Adrenal gland (tissue), 12 donors: Measurements from ENCODE around the gene PKP3. TPM values are rescaled to one million over a fixed set of nuclear protein-coding genes. Genes with fewer than 3 reads are reported as not detected.
"Not testable (repeated sequence)": the region's sequence is repeated elsewhere in the genome, so short reads cannot be mapped to it uniquely, and the experiment has no call there.

ENCODE experiments used
- DNase-seq, 7 donors: peaks; one replicate each; pipeline ENCODE4 v3.0.0-alpha.2; 2019 to 2020
- H3K27ac ChIP-seq, 5 donors: fragments of 200-600 bp; sonication (generic) in 4 of 5; 1 replicate in 3 of 5; 2 replicates in 2 of 5; pipeline versions ENCODE4 v1.5.1 to v1.8.0; 2016 to 2020; ENCODE audit warnings: mild to moderate bottlenecking in 1 of 5
- H3K27me3 ChIP-seq: fragments of 200-600 bp; 2 replicates; pipeline ENCODE4 v1.8.0; 2021
- H3K36me3 ChIP-seq, 2 donors: fragments of 200-600 bp; replicated peaks in 1 of 2; 1 replicate in 1 of 2; 2 replicates in 1 of 2; pipeline versions ENCODE4 v1.5.1 to v1.8.0; 2018 to 2022
- H3K4me1 ChIP-seq, 2 donors: fragments of 200-600 bp; replicated peaks in 1 of 2; 1 replicate in 1 of 2; 2 replicates in 1 of 2; pipeline versions ENCODE4 v1.5.1 to v1.8.0; 2018 to 2021
- H3K4me3 ChIP-seq, 4 donors: fragments of 200-600 bp; sonication (generic) in 3 of 4; one replicate each; pipeline ENCODE4 v1.5.1; 2016 to 2018
- H3K9me3 ChIP-seq, 3 donors: fragments of 200-600 bp; sonication (generic) in 1 of 3; replicated peaks in 1 of 3; 1 replicate in 2 of 3; 2 replicates in 1 of 3; pipeline versions ENCODE4 v1.5.1 to v1.8.0; 2016 to 2021
- POLR2A ChIP-seq, 2 donors: fragments of 450-650 bp; IDR thresholded peaks; one replicate each; pipeline ENCODE4 v1.6.1; 2017; ENCODE audit warnings: antibody characterized with exemption in 2 of 2, mild to moderate bottlenecking in 2 of 2, moderate library complexity in 1 of 2
- WGBS, 4 donors: extraction: QIAGEN DNeasy Blood & Tissue Kit in 2 of 4; methylation state at CpG; one replicate each; pipeline versions ENCODE4 v1.1.5 to v1.1.7; 2013 to 2017; 5-methylcytosine and 5-hydroxymethylcytosine counted together
- intact Hi-C, 2 donors: fragments of 100-400 bp; cut with DNase I; formaldehyde crosslinking; loops; one replicate each; pipeline versions ENCODE4 v1.14.1 to v1.15.0; 2022 to 2023
- polyA plus RNA-seq, 3 donors: library from polyadenylated mRNA; stranded (reverse); fragments of 200-250 nt in 2 of 3; fragments of 350-450 nt in 1 of 3; fragmentation: Illumina TruSeq in 1 of 3; extraction: RNeasy Lipid Tissue Mini Kit (QIAGEN cat#74804) in 1 of 3; gene quantifications; one replicate each; pipeline ENCODE4 v1.2.3, GENCODE V29; 2013 to 2014
- total RNA-seq, 9 donors: library from RNA; depleted of rRNA in 4 of 9; stranded (reverse); fragments of >200 nt in 4 of 9; fragments of 120-200 nt in 1 of 9; fragmentation: NEBNext Ultra II Directional in 1 of 9; extraction: Animal tissue kit (Norgen Biotek cat#: 25700) in 1 of 9; gene quantifications; one replicate each; pipeline versions ENCODE4 v1.1.0 to v1.2.4, GENCODE V29; 2013 to 2023
- TF ChIP-seq, protein P1 (sequence below), 6 experiments: fragments of 450-650 bp in 4 of 6; fragments of 200-600 bp in 2 of 6; sonication (generic) in 1 of 6; IDR thresholded peaks; 1 replicate in 5 of 6; 2 replicates in 1 of 6; pipeline versions ENCODE4 v1.5.1 to v1.8.0; 2016 to 2021; ENCODE audit warnings: antibody characterized with exemption in 6 of 6, mild to moderate bottlenecking in 2 of 6, moderate library complexity in 1 of 6
- donor health status: healthy with polysubstance abuse.
- donor health status: Bipolar disorder and iron deficiency.
- donor health status: DM: yes; HTN: yes; CAD: no.
- donor health status: DM: no; HTN: no; CAD: no.
- donor health status: DM: no; HTN: no; CAD: no.
- donor health status: DM: yes; HTN: yes; CAD: no.

Gene PKP3
- total and polyA plus RNA-seq, 12 donors, result 0.37 to 0.65 (median 0.55) TPM; not detected in 8

DNA sequence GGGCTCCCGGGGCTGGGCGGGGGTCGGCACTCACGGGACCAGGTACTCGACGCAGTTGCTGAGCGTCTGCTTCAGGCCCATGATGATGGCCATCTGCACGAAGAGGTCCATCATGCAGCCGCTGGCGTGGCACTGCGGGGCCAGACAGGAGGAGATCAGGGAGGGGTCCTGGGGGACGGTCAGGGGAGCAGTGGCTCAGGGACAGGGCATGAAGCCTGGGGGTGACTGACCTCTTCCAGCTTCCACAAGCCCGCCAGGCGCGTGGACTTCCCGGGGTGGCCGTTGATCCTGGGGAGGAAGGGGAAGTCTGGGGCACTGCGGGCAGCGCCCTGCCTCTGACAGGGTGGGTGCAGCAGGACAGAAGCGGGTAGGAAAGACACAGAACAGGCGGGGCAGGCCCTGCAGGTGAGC is 26.9 kb downstream of the PKP3 start:
- no peak overlapping the region for H3K4me3 ChIP-seq
- peak in 1 of 7 donors; percentile 7 for DNase-seq
- intact Hi-C loops, result no loop called here
- H3K9me3 ChIP-seq, result no peaks in the 10 kb centered on the region
- no peaks in the 10 kb centered on the region for H3K36me3 ChIP-seq
- no peaks in the 10 kb centered on the region for H3K4me1 ChIP-seq
- WGBS, 4 donors, result 85 to 95% (median 93%) methylated on average over 8 to 21 of the region's 21 CpGs
- no peak for TF ChIP-seq POLR2A (IDR thresholded peaks at IDR 0.05)
- TF ChIP-seq, protein P1, sequence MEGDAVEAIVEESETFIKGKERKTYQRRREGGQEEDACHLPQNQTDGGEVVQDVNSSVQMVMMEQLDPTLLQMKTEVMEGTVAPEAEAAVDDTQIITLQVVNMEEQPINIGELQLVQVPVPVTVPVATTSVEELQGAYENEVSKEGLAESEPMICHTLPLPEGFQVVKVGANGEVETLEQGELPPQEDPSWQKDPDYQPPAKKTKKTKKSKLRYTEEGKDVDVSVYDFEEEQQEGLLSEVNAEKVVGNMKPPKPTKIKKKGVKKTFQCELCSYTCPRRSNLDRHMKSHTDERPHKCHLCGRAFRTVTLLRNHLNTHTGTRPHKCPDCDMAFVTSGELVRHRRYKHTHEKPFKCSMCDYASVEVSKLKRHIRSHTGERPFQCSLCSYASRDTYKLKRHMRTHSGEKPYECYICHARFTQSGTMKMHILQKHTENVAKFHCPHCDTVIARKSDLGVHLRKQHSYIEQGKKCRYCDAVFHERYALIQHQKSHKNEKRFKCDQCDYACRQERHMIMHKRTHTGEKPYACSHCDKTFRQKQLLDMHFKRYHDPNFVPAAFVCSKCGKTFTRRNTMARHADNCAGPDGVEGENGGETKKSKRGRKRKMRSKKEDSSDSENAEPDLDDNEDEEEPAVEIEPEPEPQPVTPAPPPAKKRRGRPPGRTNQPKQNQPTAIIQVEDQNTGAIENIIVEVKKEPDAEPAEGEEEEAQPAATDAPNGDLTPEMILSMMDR (IDR thresholded peaks at IDR 0.05), result no peak
- peaks cover 41% of the 10 kb centered on the region for H3K27me3 ChIP-seq
- no peak overlapping the region for H3K27ac ChIP-seq

DNA sequence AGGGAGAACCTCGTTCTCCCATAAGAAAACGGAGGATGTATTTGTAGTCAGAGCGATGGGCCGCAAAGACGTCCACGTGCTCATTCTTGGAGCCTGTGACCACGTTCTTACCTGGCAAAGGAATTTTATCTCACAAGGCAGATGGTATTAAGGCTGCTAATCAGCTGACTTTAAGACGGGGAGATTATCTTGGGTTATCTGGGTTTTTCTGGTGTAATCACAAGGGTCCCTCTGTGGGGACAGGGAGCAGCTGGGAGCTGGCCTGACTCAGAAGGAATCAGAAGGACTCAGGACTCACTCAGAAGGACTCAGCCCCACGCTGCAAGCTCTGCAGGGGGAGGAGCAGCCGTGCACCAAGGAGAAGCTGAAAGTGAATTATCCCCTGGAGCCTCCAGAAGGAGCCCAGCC is 28.2 kb downstream of the PKP3 start:
- WGBS, 4 donors, result 77 to 86% (median 83%) methylated on average over 8 to 10 of the region's 10 CpGs
- intact Hi-C loops, result no loop called here
- peak in 1 of 7 donors; percentile 3 for DNase-seq
- Histone ChIP-seq H3K4me3 (no peak overlapping the region), H3K4me1 (no peaks in the 10 kb centered on the region), H3K36me3 (no peaks in the 10 kb centered on the region), H3K9me3 (no peaks in the 10 kb centered on the region), H3K27ac (no peak overlapping the region), H3K27me3 (peaks cover 27% of the 10 kb centered on the region)
- TF ChIP-seq, protein P1 (IDR thresholded peaks at IDR 0.05), result no peak
- no peak for TF ChIP-seq POLR2A (IDR thresholded peaks at IDR 0.05)

DNA sequence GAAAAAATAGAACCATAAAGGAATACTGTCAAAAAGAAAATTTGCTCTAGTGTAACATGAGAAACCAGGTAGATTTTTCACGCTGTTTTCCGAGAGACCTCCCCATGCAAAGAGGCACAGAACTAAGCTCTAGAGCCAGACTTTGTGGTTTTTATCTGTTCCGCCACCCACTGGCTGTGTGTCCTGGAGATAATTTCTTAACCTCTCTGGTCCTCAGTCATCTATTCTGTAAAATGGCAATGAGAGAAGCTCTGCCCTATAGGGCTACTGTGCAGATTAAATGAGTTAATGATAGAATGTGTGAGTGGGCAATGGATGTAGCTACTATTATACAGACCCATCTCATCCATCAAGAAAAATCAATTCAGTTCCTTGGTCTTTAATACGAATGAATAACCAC is 30.2 kb downstream of the PKP3 start:
- Histone ChIP-seq H3K27ac (no peak overlapping the region), H3K9me3 (no peaks in the 10 kb centered on the region), H3K27me3 (peaks cover 15% of the 10 kb centered on the region), H3K4me1 (no peaks in the 10 kb centered on the region), H3K36me3 (no peaks in the 10 kb centered on the region), H3K4me3 (no peak overlapping the region)
- 81 to 89% (median 85%) methylated on average over 4 of the region's 4 CpGs for WGBS, 4 donors
- TF ChIP-seq POLR2A (IDR thresholded peaks at IDR 0.05), result no peak
- TF ChIP-seq, protein P1 (IDR thresholded peaks at IDR 0.05), result no peak
- no peak for DNase-seq
- intact Hi-C loops, result no loop called here

DNA sequence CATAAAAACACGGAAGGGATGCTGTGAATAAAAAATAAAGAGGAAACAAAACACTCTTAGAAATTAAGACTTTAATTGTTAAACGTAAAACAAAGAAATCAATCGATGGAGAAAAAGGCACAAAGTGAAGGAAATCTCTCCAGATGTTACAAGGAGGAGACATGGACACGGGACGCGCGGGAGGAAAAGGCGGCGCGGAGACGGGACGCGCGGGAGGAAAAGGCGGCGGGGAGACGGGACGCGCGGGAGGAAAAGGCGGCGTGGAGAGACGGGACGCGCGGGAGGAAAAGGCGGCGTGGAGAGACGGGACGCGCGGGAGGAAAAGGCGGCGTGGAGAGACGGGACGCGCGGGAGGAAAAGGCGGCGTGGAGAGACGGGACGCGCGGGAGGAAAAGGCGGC is 30.8 kb downstream of the PKP3 start:
- intact Hi-C loops, H3K27ac ChIP-seq, H3K9me3 ChIP-seq, H3K4me3 ChIP-seq, DNase-seq, H3K4me1 ChIP-seq, H3K36me3 ChIP-seq: not testable (repeated sequence)
- H3K27me3 ChIP-seq, result peaks cover 10% of the 10 kb centered on the region
- WGBS, 4 donors, result 38 to 54% (median 48%) methylated on average over 26 to 39 of the region's 45 CpGs

DNA sequence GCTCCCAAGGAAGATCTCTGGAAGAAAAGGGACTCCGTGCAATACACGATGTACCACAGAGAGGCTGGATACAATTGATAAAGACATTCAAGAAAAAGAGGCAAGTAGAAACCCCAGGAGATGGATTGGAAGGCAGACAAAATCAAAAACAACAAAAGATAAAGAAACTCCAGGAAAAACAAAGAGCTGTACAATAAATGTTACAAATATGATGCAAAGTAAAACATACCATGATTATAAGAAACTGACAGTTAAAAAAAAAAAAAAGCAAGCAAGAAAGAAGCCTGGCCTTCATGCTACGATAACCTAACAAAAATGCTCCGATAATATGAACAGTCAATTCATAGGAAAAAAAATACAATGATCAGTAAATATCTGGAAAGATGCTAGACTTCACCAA is 31.3 kb downstream of the PKP3 start:
- no peak for TF ChIP-seq POLR2A (IDR thresholded peaks at IDR 0.05)
- TF ChIP-seq, protein P1 (IDR thresholded peaks at IDR 0.05), result no peak
- Histone ChIP-seq H3K4me1 (no peaks in the 10 kb centered on the region), H3K27me3 (peaks cover 5% of the 10 kb centered on the region), H3K9me3 (no peaks in the 10 kb centered on the region), H3K27ac (no peak overlapping the region), H3K4me3 (no peak overlapping the region), H3K36me3 (no peaks in the 10 kb centered on the region)
- intact Hi-C loops, result no loop called here
- DNase-seq, result no peak
- 65 to 72% (median 70%) methylated on average over 4 of the region's 4 CpGs for WGBS, 4 donors
